K562 (cell line): ENCODE data around the gene ZNF335. TPM values are rescaled to one million over a fixed set of nuclear protein-coding genes. Genes with fewer than 3 reads are reported as not detected.

Experiments
- ARNT ChIP-seq, 2 experiments: fragments of 450-650 bp; IDR thresholded peaks; 2 replicates each; pipeline ENCODE4 v1.6.1; 2016; ENCODE audit warnings: mild to moderate bottlenecking in 1 of 2
- BCL6 ChIP-seq: fragments of 250-450 bp; sonication (Bioruptor Pico); IDR thresholded peaks from 2 replicates; pipeline ENCODE4 v1.4.0; 2020
- BHLHE40 ChIP-seq: IDR thresholded peaks from 2 replicates; pipeline ENCODE4 v1.6.1; 2011; ENCODE audit warnings: low read length, improper control_type of control experiment
- FIP1L1 ChIP-seq: fragments of 200-400 bp; formaldehyde crosslinking; IDR thresholded peaks from 2 replicates; pipeline ENCODE4 v1.6.1; 2018; ENCODE audit warnings: mild to moderate bottlenecking, low read depth, low read length; ENCODE audit not compliant: poor library complexity, severe bottlenecking
- FOXA1 ChIP-seq: fragments of 450-650 bp; IDR thresholded peaks from 2 replicates; pipeline ENCODE4 v1.6.1; 2016; ENCODE audit warnings: mild to moderate bottlenecking, borderline replicate concordance
- KLF16 ChIP-seq: IDR thresholded peaks from 2 replicates; pipeline ENCODE4 v1.6.1; 2016; ENCODE audit warnings: antibody characterized with exemption
- MED1 ChIP-seq: sonication (generic); formaldehyde crosslinking; IDR thresholded peaks from 2 replicates; pipeline ENCODE4 v1.8.1; 2023; ENCODE audit warnings: missing genetic modification reagents, borderline replicate concordance
- RBM25 ChIP-seq: fragments of 200-400 bp; formaldehyde crosslinking; IDR thresholded peaks from 2 replicates; pipeline ENCODE4 v1.6.1; 2018; ENCODE audit warnings: low read length, low read depth, moderate library complexity; ENCODE audit not compliant: severe bottlenecking
- SMARCA5 ChIP-seq: fragments of 450-650 bp; IDR thresholded peaks from 2 replicates; pipeline ENCODE4 v1.6.1; 2016
- SMARCC2 ChIP-seq: fragments of 450-650 bp; IDR thresholded peaks from 2 replicates; pipeline ENCODE4 v1.6.1; 2017; ENCODE audit warnings: antibody characterized with exemption, moderate library complexity, mild to moderate bottlenecking, low read depth
- SRSF7 ChIP-seq: fragments of 200-400 bp; formaldehyde crosslinking; optimal IDR thresholded peaks from 2 replicates; pipeline ENCODE3; 2017; ENCODE audit warnings: mild to moderate bottlenecking, low read depth, low read length
- TRIM24 ChIP-seq, 2 experiments: fragments of 450-650 bp; IDR thresholded peaks; 2 replicates each; pipeline ENCODE4 v1.6.1; 2016
- ZC3H8 ChIP-seq: fragments of 450-650 bp; IDR thresholded peaks from 2 replicates; pipeline ENCODE4 v1.6.1; 2017
- ZNF444 ChIP-seq: fragments of 250-450 bp; sonication (Bioruptor Pico); IDR thresholded peaks from 2 replicates; pipeline ENCODE4 v1.4.0; 2020; ENCODE audit warnings: mild to moderate bottlenecking, moderate library complexity
- ZNF511 ChIP-seq: sonication (generic); formaldehyde crosslinking; IDR thresholded peaks from 2 replicates; pipeline ENCODE4 v1.8.0; 2022; ENCODE audit warnings: mild to moderate bottlenecking, missing genetic modification reagents
- ZNF766 ChIP-seq: fragments of 200-800 bp; sonication (Bioruptor generic); conservative IDR thresholded peaks from 2 replicates; pipeline ENCODE4 v1.6.1; 2016; ENCODE audit warnings: missing genetic modification characterization, missing compliant biosample characterization
- polyA plus RNA-seq, 8 experiments: library from polyadenylated mRNA; depleted of rRNA in 4 of 8; stranded (reverse) in 5 of 8; unstranded in 3 of 8; fragments of >200 nt; fragmentation: Nextera tagmentation in 2 of 8; fragmentation: Illumina TruSeq in 1 of 8; extraction: Ambion mirVana in 2 of 8; extraction: Trizol in 1 of 8; gene quantifications; 2 replicates each; pipeline versions ENCODE4 v1.2.1 to v1.2.3, GENCODE V29; 2011 to 2014; ENCODE audit warnings: inconsistent platforms in 1 of 8, missing spikeins in 1 of 8
- total RNA-seq, 7 experiments: library from RNA; depleted of rRNA in 6 of 7; stranded (reverse); fragments of >200 nt in 6 of 7; fragmentation: Illumina TruSeq in 2 of 7; extraction: Trizol in 2 of 7; gene quantifications; 2 replicates each; pipeline versions ENCODE4 v1.2.1 to v1.2.3, GENCODE V29; 2011 to 2021; ENCODE audit warnings: low replicate concordance in 1 of 7
- TF ChIP-seq, protein P1 (sequence below): fragments of 450-650 bp; IDR thresholded peaks from 2 replicates; pipeline ENCODE4 v1.6.1; 2016; ENCODE audit warnings: antibody characterized with exemption
- TF ChIP-seq, protein P2 (sequence below), 2 experiments: IDR thresholded peaks; 2 replicates each; pipeline ENCODE4 v1.6.1; 2011; ENCODE audit warnings: borderline replicate concordance in 1 of 2, control low read depth in 1 of 2, low read depth in 1 of 2, low read length in 1 of 2, mild to moderate bottlenecking in 1 of 2, mixed read lengths in 1 of 2, moderate library complexity in 1 of 2; ENCODE audit not compliant: insufficient read depth in 1 of 2, insufficient read length in 1 of 2, poor library complexity in 1 of 2, severe bottlenecking in 1 of 2; ENCODE audit errors: extremely low read depth in 1 of 2
- TF ChIP-seq, protein P3 (sequence below): fragments of 450-650 bp; IDR thresholded peaks from 2 replicates; pipeline ENCODE4 v1.6.1; 2016
- TF ChIP-seq, protein P4 (sequence below): sonication (generic); formaldehyde crosslinking; IDR thresholded peaks from 2 replicates; pipeline ENCODE4 v1.8.1; 2023; ENCODE audit warnings: mild to moderate bottlenecking, missing genetic modification reagents
- TF ChIP-seq, protein P5 (sequence below): sonication (generic); formaldehyde crosslinking; IDR thresholded peaks from 2 replicates; pipeline ENCODE4 v1.8.0; 2022; ENCODE audit warnings: missing genetic modification reagents, mild to moderate bottlenecking, borderline replicate concordance

ZNF335 gene
- total and polyA plus RNA-seq, 9 of the 15 experiments (the other 6 are each of a cell fraction or from before 2014, with no cell fraction given) = 0.39 to 16.0 (median 7.6) TPM

- TF ChIP-seq, protein P1, sequence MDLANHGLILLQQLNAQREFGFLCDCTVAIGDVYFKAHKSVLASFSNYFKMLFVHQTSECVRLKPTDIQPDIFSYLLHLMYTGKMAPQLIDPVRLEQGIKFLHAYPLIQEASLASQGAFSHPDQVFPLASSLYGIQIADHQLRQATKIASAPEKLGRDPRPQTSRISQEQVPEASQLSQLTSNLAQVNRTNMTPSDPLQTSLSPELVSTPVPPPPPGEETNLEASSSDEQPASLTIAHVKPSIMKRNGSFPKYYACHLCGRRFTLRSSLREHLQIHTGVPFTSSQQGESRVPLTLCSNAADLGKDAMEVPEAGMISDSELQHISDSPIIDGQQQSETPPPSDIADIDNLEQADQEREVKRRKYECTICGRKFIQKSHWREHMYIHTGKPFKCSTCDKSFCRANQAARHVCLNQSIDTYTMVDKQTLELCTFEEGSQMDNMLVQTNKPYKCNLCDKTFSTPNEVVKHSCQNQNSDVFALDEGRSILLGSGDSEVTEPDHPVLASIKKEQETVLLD = no peak
- TF ChIP-seq, protein P2, sequence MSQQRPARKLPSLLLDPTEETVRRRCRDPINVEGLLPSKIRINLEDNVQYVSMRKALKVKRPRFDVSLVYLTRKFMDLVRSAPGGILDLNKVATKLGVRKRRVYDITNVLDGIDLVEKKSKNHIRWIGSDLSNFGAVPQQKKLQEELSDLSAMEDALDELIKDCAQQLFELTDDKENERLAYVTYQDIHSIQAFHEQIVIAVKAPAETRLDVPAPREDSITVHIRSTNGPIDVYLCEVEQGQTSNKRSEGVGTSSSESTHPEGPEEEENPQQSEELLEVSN (IDR thresholded peaks at IDR 0.05; ENCODE audit: borderline replicate concordance in 1 of 2, extremely low read depth in 1 of 2, insufficient read depth in 1 of 2, insufficient read length in 1 of 2, low read depth in 1 of 2, low read length in 1 of 2, poor library complexity in 1 of 2, severe bottlenecking in 1 of 2) = peak in 1 of 2 experiments; percentile 15
- no peak for TF ChIP-seq ARNT (IDR thresholded peaks at IDR 0.05)
- peak; percentile 12; the same call in 1 of the 2 replicates for TF ChIP-seq ZNF766 (CRISPR knock-in tag)
- TF ChIP-seq ZNF511 (CRISPR knock-in tag) = no peak
- no peak for TF ChIP-seq KLF16
- no peak for TF ChIP-seq RBM25
- TF ChIP-seq TRIM24 (IDR thresholded peaks at IDR 0.05) = no peak
- no peak for TF ChIP-seq BHLHE40
- TF ChIP-seq, protein P3, sequence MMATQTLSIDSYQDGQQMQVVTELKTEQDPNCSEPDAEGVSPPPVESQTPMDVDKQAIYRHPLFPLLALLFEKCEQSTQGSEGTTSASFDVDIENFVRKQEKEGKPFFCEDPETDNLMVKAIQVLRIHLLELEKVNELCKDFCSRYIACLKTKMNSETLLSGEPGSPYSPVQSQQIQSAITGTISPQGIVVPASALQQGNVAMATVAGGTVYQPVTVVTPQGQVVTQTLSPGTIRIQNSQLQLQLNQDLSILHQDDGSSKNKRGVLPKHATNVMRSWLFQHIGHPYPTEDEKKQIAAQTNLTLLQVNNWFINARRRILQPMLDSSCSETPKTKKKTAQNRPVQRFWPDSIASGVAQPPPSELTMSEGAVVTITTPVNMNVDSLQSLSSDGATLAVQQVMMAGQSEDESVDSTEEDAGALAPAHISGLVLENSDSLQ = peak; percentile 92
- peak; percentile 63; the same call in 1 of the 2 replicates for TF ChIP-seq SMARCA5
- TF ChIP-seq FOXA1 = no peak
- no peak for TF ChIP-seq MED1
- no peak for TF ChIP-seq BCL6 (CRISPR knock-in tag)
- no peak for TF ChIP-seq SRSF7
- no peak for TF ChIP-seq ZNF444
- TF ChIP-seq SMARCC2 = no peak
- no peak for TF ChIP-seq FIP1L1
- TF ChIP-seq, protein P4, sequence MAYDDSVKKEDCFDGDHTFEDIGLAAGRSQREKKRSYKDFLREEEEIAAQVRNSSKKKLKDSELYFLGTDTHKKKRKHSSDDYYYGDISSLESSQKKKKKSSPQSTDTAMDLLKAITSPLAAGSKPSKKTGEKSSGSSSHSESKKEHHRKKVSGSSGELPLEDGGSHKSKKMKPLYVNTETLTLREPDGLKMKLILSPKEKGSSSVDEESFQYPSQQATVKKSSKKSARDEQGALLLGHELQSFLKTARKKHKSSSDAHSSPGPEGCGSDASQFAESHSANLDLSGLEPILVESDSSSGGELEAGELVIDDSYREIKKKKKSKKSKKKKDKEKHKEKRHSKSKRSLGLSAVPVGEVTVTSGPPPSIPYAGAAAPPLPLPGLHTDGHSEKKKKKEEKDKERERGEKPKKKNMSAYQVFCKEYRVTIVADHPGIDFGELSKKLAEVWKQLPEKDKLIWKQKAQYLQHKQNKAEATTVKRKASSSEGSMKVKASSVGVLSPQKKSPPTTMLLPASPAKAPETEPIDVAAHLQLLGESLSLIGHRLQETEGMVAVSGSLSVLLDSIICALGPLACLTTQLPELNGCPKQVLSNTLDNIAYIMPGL = no peak
- no peak for TF ChIP-seq ZC3H8
- TF ChIP-seq, protein P5, sequence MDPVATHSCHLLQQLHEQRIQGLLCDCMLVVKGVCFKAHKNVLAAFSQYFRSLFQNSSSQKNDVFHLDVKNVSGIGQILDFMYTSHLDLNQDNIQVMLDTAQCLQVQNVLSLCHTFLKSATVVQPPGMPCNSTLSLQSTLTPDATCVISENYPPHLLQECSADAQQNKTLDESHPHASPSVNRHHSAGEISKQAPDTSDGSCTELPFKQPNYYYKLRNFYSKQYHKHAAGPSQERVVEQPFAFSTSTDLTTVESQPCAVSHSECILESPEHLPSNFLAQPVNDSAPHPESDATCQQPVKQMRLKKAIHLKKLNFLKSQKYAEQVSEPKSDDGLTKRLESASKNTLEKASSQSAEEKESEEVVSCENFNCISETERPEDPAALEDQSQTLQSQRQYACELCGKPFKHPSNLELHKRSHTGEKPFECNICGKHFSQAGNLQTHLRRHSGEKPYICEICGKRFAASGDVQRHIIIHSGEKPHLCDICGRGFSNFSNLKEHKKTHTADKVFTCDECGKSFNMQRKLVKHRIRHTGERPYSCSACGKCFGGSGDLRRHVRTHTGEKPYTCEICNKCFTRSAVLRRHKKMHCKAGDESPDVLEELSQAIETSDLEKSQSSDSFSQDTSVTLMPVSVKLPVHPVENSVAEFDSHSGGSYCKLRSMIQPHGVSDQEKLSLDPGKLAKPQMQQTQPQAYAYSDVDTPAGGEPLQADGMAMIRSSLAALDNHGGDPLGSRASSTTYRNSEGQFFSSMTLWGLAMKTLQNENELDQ = no peak
These were observed 639 bp upstream of the ZNF335 start (continued) for GRCh38 chr20:45972500-45973183.
